CD14-positive monocyte (primary cell): ENCODE measurements around the gene LIM2. TPM values are rescaled to one million over a fixed set of nuclear protein-coding genes. Genes with fewer than 3 reads are reported as not detected.

Experiments
- DNase-seq, 3 donors: peaks; one replicate each; pipeline ENCODE4 v3.0.0-alpha.2; 2011 to 2022
- H2AFZ ChIP-seq: 2 replicates; pipeline ENCODE4 v1.6.0; 2012; ENCODE audit warnings: mild to moderate bottlenecking, low read depth, low read length, inconsistent platforms; ENCODE audit not compliant: insufficient read depth, poor library complexity, severe bottlenecking
- H3K27ac ChIP-seq, 2 donors: 1 replicate in 1 of 2; 2 replicates in 1 of 2; pipeline ENCODE4 v1.5.1; 2012 to 2013; ENCODE audit warnings: low read length in 2 of 2, control low read depth in 1 of 2, inconsistent platforms in 1 of 2, low read depth in 1 of 2, mild to moderate bottlenecking in 1 of 2
- H3K27me3 ChIP-seq, 2 donors: one replicate each; pipeline versions ENCODE4 v1.6.0 to v1.6.1; 2011 to 2013; ENCODE audit warnings: low read length in 2 of 2; ENCODE audit not compliant: control insufficient read depth in 2 of 2, insufficient read depth in 2 of 2
- H3K36me3 ChIP-seq, 2 donors: replicated peaks in 1 of 2; 1 replicate in 1 of 2; 2 replicates in 1 of 2; pipeline versions ENCODE4 v1.5.1 to v1.6.1; 2012 to 2013; ENCODE audit warnings: low read length in 2 of 2, control low read depth in 1 of 2, inconsistent platforms in 1 of 2, mild to moderate bottlenecking in 1 of 2; ENCODE audit not compliant: insufficient read depth in 2 of 2, control insufficient read depth in 1 of 2
- H3K4me1 ChIP-seq, 2 donors: 1 replicate in 1 of 2; 2 replicates in 1 of 2; pipeline versions ENCODE4 v1.5.1 to v1.6.1; 2012 to 2013; ENCODE audit warnings: low read length in 2 of 2, control low read depth in 1 of 2, inconsistent platforms in 1 of 2, mild to moderate bottlenecking in 1 of 2, moderate library complexity in 1 of 2; ENCODE audit not compliant: insufficient read depth in 2 of 2, control insufficient read depth in 1 of 2
- H3K4me2 ChIP-seq: replicated peaks from 2 replicates; pipeline ENCODE3; 2012; ENCODE audit warnings: low read length, moderate library complexity, mild to moderate bottlenecking; ENCODE audit not compliant: poor library complexity, severe bottlenecking; ENCODE audit errors: extremely low read depth
- H3K4me3 ChIP-seq, 3 experiments: fragments of 200-600 bp in 1 of 3; sonication (generic) in 1 of 3; replicated peaks in 1 of 3; 1 replicate in 2 of 3; 2 replicates in 1 of 3; pipeline ENCODE4 v1.5.1; 2011 to 2013; ENCODE audit warnings: low read length in 3 of 3, mild to moderate bottlenecking in 3 of 3, control low read depth in 2 of 3, low read depth in 2 of 3, inconsistent platforms in 1 of 3, moderate library complexity in 1 of 3
- H3K79me2 ChIP-seq: 2 replicates; pipeline ENCODE4 v1.6.0; 2012; ENCODE audit warnings: mild to moderate bottlenecking, control low read depth, inconsistent platforms, low read length, moderate library complexity; ENCODE audit not compliant: insufficient read depth
- H3K9ac ChIP-seq: 2 replicates; pipeline ENCODE4 v1.6.0; 2017; ENCODE audit warnings: low read length, mild to moderate bottlenecking; ENCODE audit not compliant: insufficient read depth, poor library complexity, severe bottlenecking
- H3K9me3 ChIP-seq, 2 donors: replicated peaks in 1 of 2; 1 replicate in 1 of 2; 2 replicates in 1 of 2; pipeline versions ENCODE4 v1.5.1 to v1.6.1; 2012 to 2013; ENCODE audit warnings: low read length in 2 of 2, control low read depth in 1 of 2; ENCODE audit not compliant: control insufficient read depth in 1 of 2, insufficient read depth in 1 of 2
- H4K20me1 ChIP-seq: 2 replicates; pipeline ENCODE4 v1.6.0; 2012; ENCODE audit warnings: mild to moderate bottlenecking, low read length, control low read depth, moderate library complexity; ENCODE audit not compliant: insufficient read depth
- H3K27ac Mint-ChIP-seq, 7 donors: one replicate each; pipeline ENCODE4 v1.8.0; 2020; ENCODE audit warnings: mild to moderate bottlenecking in 7 of 7, mixed read lengths in 7 of 7, moderate library complexity in 6 of 7, inconsistent platforms in 2 of 7
- H3K27me3 Mint-ChIP-seq, 3 donors: one replicate each; pipeline ENCODE4 v1.8.0; 2021 to 2022; ENCODE audit warnings: low read depth in 3 of 3, mild to moderate bottlenecking in 3 of 3, mixed read lengths in 3 of 3, moderate library complexity in 3 of 3, inconsistent platforms in 1 of 3
- H3K36me3 Mint-ChIP-seq, 2 donors: one replicate each; pipeline ENCODE4 v1.8.0; 2020; ENCODE audit warnings: mixed read lengths in 2 of 2, inconsistent platforms in 1 of 2, mild to moderate bottlenecking in 1 of 2
- H3K4me1 Mint-ChIP-seq: one replicate; pipeline ENCODE4 v1.8.0; 2020; ENCODE audit warnings: mild to moderate bottlenecking, mixed read lengths
- H3K4me3 Mint-ChIP-seq, 2 donors: one replicate each; pipeline ENCODE4 v1.8.0; 2020; ENCODE audit warnings: mild to moderate bottlenecking in 2 of 2, mixed read lengths in 2 of 2, moderate library complexity in 1 of 2
- H3K9me3 Mint-ChIP-seq, 7 donors: one replicate each; pipeline ENCODE4 v1.8.0; 2020 to 2022; ENCODE audit warnings: mixed read lengths in 7 of 7, mild to moderate bottlenecking in 6 of 7, moderate library complexity in 6 of 7, inconsistent platforms in 2 of 7
- CTCF ChIP-seq: fragments of 200-600 bp; IDR thresholded peaks from one replicate; pipeline ENCODE4 v1.8.0; 2022; ENCODE audit warnings: antibody characterized with exemption, mild to moderate bottlenecking
- WGBS: methylation state at CpG from one replicate; pipeline ENCODE4 v1.1.5; 2013; ENCODE audit warnings: missing lambda C conversion rate; ENCODE audit not compliant: insufficient coverage; 5-methylcytosine and 5-hydroxymethylcytosine counted together
- intact Hi-C, 2 donors: fragments of 100-400 bp; cut with micrococcal nuclease; formaldehyde crosslinking; loops; one replicate each; pipeline versions ENCODE4 v1.15.0 to v1.15.1; 2023
- polyA plus RNA-seq, 3 donors: library from polyadenylated mRNA; depleted of rRNA in 1 of 3; unstranded in 2 of 3; stranded (reverse) in 1 of 3; fragments of 300-500 nt in 2 of 3; fragments of >200 nt in 1 of 3; fragmentation: Illumina TruSeq in 2 of 3; gene quantifications; 1 replicate in 2 of 3; 2 replicates in 1 of 3; pipeline ENCODE4 v1.2.3, GENCODE V29; 2012 to 2021

The LIM2 gene
- polyA plus RNA-seq, 3 donors, result not detected

DNA sequence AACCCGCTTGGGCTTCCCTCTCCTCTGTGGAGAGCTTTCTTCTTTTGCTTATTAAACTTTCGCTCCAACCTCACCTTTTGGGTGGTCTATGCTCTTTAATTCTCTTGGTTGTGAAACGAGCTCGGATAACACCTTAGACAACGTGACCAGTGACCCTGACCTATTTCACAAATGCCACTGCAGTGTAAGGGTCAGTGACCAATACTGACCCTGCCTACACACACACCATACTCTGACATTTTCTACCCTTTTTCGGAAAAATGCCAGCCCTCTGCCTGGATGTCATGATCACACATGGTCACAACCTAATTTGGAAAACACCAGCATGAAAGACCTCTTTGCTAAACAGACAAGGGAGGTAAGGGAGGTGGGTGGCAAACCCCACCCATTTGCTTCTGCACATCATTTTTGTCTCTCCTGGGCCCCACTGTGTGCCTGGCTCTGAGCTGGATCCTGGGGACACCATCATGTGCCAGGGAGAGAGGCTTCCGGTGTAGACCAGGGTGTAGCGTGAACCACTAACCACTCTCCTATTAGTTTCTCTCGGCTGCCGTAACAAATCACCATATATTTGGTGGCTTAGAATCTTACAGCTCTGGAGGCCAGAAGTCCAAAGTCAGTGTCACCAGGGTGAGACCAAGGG is 31.5 kb downstream of the LIM2 start:
- Mint-ChIP-seq H3K36me3 (peaks cover 32 to 50% of the 10 kb centered on the region in 2 donors), H3K4me3 (no peak overlapping the region), H3K9me3 (no peaks in the 10 kb centered on the region), H3K4me1 (peaks cover 2% of the 10 kb centered on the region), H3K27ac (peak overlapping the region in 1 of 7 donors; percentile 76), H3K27me3 (peaks cover 0 to 2% (median 0%) of the 10 kb centered on the region in 3 donors)
- no peaks in the 10 kb centered on the region for H4K20me1 ChIP-seq
- no peaks in the 10 kb centered on the region for H3K9me3 ChIP-seq
- no peak overlapping the region for H2AFZ ChIP-seq
- no peak overlapping the region for H3K27ac ChIP-seq
- no peaks in the 10 kb centered on the region for H3K27me3 ChIP-seq
- no peak overlapping the region for H3K4me3 ChIP-seq
- H3K4me2 ChIP-seq, result no peak overlapping the region
- 93% methylated on average over 9 of the region's 10 CpGs for WGBS
- H3K4me1 ChIP-seq, result no peaks in the 10 kb centered on the region
- no peak for TF ChIP-seq CTCF
- peaks cover 10% of the 10 kb centered on the region for H3K79me2 ChIP-seq
- intact Hi-C loops, result no loop called here
- no peak overlapping the region for H3K9ac ChIP-seq
- no peak for DNase-seq
- H3K36me3 ChIP-seq, result peaks cover 23 to 29% of the 10 kb centered on the region in 2 donors

GRCh38 chr19:51354742-51355148 is 33.0 kb downstream of the LIM2 start:
- no peak for DNase-seq
- intact Hi-C loops, result no loop called here
- peaks cover 38 to 44% of the 10 kb centered on the region in 2 donors for H3K36me3 ChIP-seq
- Mint-ChIP-seq H3K4me3 (no peak overlapping the region), H3K36me3 (peaks cover 44 to 61% of the 10 kb centered on the region in 2 donors), H3K4me1 (peaks cover 2% of the 10 kb centered on the region), H3K27ac (no peak overlapping the region), H3K9me3 (no peaks in the 10 kb centered on the region), H3K27me3 (peaks cover 0 to 2% (median 2%) of the 10 kb centered on the region in 3 donors)
- H3K27me3 ChIP-seq, result no peaks in the 10 kb centered on the region
- no peak overlapping the region for H3K4me3 ChIP-seq
- no peaks in the 10 kb centered on the region for H4K20me1 ChIP-seq
- 100% methylated on average over 1 of the region's 8 CpGs for WGBS
- no peak for TF ChIP-seq CTCF
- no peaks in the 10 kb centered on the region for H3K4me1 ChIP-seq
- H3K4me2 ChIP-seq, result no peak overlapping the region
- no peak overlapping the region for H3K9ac ChIP-seq
- H3K27ac ChIP-seq, result no peak overlapping the region
- peaks cover 5% of the 10 kb centered on the region for H3K79me2 ChIP-seq
- H2AFZ ChIP-seq, result no peak overlapping the region
- no peaks in the 10 kb centered on the region for H3K9me3 ChIP-seq
